Keratinocyte (primary cell): ENCODE results near the gene LRRC10. TPM values are rescaled to one million over a fixed set of nuclear protein-coding genes. Genes with fewer than 3 reads are reported as not detected.

Experiments
- DNase-seq: peaks from one replicate; pipeline ENCODE4 v3.0.0-alpha.2; 2011; ENCODE audit warnings: low read depth, missing footprints, low spot score
- FAIRE-seq: peaks from 2 replicates; lab custom pipeline; 2011; peaks lifted over from hg19 to GRCh38; lab: Jason Lieb, UNC
- H2AFZ ChIP-seq: 2 replicates; pipeline ENCODE4 v1.6.0; 2012; ENCODE audit warnings: low read length, control low read depth, inconsistent platforms; ENCODE audit not compliant: control insufficient read depth
- H3K27ac ChIP-seq: 2 replicates; pipeline ENCODE4 v1.5.1; 2011; ENCODE audit warnings: low read length; ENCODE audit not compliant: control insufficient read depth, insufficient read depth
- H3K27me3 ChIP-seq: 3 replicates; pipeline ENCODE4 v1.6.0; 2011; ENCODE audit warnings: low read length; ENCODE audit not compliant: control insufficient read depth, insufficient read depth; ENCODE audit errors: extremely low read depth
- H3K36me3 ChIP-seq, 2 experiments: 2 replicates in 1 of 2; 3 replicates in 1 of 2; pipeline ENCODE4 v1.5.1; 2011; ENCODE audit warnings: low read length in 2 of 2, mild to moderate bottlenecking in 1 of 2; ENCODE audit not compliant: control insufficient read depth in 2 of 2, insufficient read depth in 2 of 2; ENCODE audit errors: extremely low read depth in 1 of 2
- H3K4me1 ChIP-seq: 3 replicates; pipeline ENCODE4 v1.5.1; 2011; ENCODE audit warnings: low read length; ENCODE audit not compliant: control insufficient read depth, insufficient read depth; ENCODE audit errors: extremely low read depth
- H3K4me2 ChIP-seq: 3 replicates; pipeline ENCODE4 v1.6.0; 2011; ENCODE audit warnings: low read depth, low read length; ENCODE audit not compliant: control insufficient read depth, insufficient read depth; ENCODE audit errors: extremely low read depth
- H3K4me3 ChIP-seq, 3 experiments: fragments of 200-600 bp in 1 of 3; sonication (generic) in 1 of 3; 2 replicates in 2 of 3; 3 replicates in 1 of 3; pipeline ENCODE4 v1.5.1; 2011 to 2016; ENCODE audit warnings: low read length in 3 of 3, mild to moderate bottlenecking in 3 of 3, control low read depth in 2 of 3, inconsistent platforms in 1 of 3, low read depth in 1 of 3, mixed read lengths in 1 of 3, mixed run types in 1 of 3, moderate library complexity in 1 of 3; ENCODE audit not compliant: control insufficient read depth in 2 of 3, insufficient read depth in 2 of 3; ENCODE audit errors: extremely low read depth in 1 of 3
- H3K79me2 ChIP-seq: 2 replicates; pipeline ENCODE4 v1.6.0; 2012; ENCODE audit warnings: low read length; ENCODE audit not compliant: control insufficient read depth, insufficient read depth
- H3K9ac ChIP-seq: 3 replicates; pipeline ENCODE4 v1.6.0; 2011; ENCODE audit warnings: low read length; ENCODE audit not compliant: control insufficient read depth, insufficient read depth; ENCODE audit errors: extremely low read depth
- H3K9me1 ChIP-seq: 3 replicates; pipeline ENCODE4 v1.6.0; 2011; ENCODE audit warnings: low read length; ENCODE audit not compliant: control insufficient read depth, insufficient read depth; ENCODE audit errors: extremely low read depth
- H3K9me3 ChIP-seq: 2 replicates; pipeline ENCODE4 v1.5.1; 2012; ENCODE audit warnings: low read depth, low read length; ENCODE audit not compliant: control insufficient read depth
- H4K20me1 ChIP-seq: 3 replicates; pipeline ENCODE4 v1.6.0; 2011; ENCODE audit warnings: low read length; ENCODE audit not compliant: control insufficient read depth, insufficient read depth; ENCODE audit errors: extremely low read depth
- EZH2 ChIP-seq: IDR thresholded peaks from one replicate; pipeline ENCODE4 v1.6.1; 2012; ENCODE audit warnings: inconsistent platforms, mild to moderate bottlenecking, low read length, moderate library complexity
- dilution Hi-C: fragments of 300-500 bp; cut with MboI; formaldehyde crosslinking; loops from one replicate; pipeline ENCODE4 v1.7.0; 2020; ENCODE audit warnings: low sequenced_read_pairs; ENCODE audit not compliant: extremely low pct_ligation_motif_present
- polyA plus RNA-seq, 5 experiments: library from polyadenylated mRNA; depleted of rRNA in 3 of 5; stranded (reverse) in 3 of 5; stranded (forward) in 1 of 5; unstranded in 1 of 5; fragments of >200 nt; gene quantifications; 1 replicate in 1 of 5; 2 replicates in 3 of 5; 3 replicates in 1 of 5; pipeline versions ENCODE4 v1.2.1 to v1.2.3, GENCODE V29; 2011 to 2012; ENCODE audit warnings: missing spikeins in 2 of 5, low read depth in 1 of 5, low replicate concordance in 1 of 5
- TF ChIP-seq, protein P1 (sequence below), 3 experiments: IDR thresholded peaks in 1 of 3; conservative IDR thresholded peaks in 1 of 3; optimal IDR thresholded peaks in 1 of 3; 2 replicates in 2 of 3; 3 replicates in 1 of 3; pipeline versions ENCODE3 to v1.5.1; 2011; ENCODE audit warnings: low read length in 3 of 3, mild to moderate bottlenecking in 3 of 3, moderate library complexity in 2 of 3, control low read depth in 1 of 3, inconsistent platforms in 1 of 3; ENCODE audit not compliant: insufficient read depth in 2 of 3; ENCODE audit errors: extremely low read depth in 1 of 3

The LRRC10 gene
- polyA plus RNA-seq, 1 donor (not counting 4 experiments of a cell fraction or from before 2014, with no cell fraction given), result not detected

DNA sequence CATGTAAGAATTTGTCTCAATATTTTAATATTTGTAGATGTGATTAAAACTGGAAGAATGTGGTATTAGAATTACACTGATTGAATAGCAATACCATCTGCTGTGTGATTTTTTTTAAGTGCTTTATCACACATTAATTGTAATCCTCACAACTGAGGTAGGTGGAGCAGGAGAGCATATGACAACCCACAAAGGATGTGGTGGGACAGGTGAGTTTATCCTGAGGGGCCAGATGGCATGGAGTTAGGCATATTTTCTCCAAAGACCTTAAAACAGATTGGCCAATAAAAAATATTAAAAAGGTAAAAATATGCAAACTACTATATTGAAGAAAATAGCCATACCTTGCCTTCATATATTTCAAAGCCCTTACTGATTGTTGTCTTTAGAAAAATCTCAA is 7.8 kb downstream of the LRRC10 start:
- no peak for FAIRE-seq
- Histone ChIP-seq H3K9ac (no peak overlapping the region), H4K20me1 (no peaks in the 10 kb centered on the region), H3K4me2 (no peak overlapping the region), H3K9me3 (no peaks in the 10 kb centered on the region), H3K27me3 (no peaks in the 10 kb centered on the region), H3K36me3 (peaks cover 10 to 21% of the 10 kb centered on the region in 2 experiments), H3K4me1 (no peaks in the 10 kb centered on the region), H3K9me1 (no peaks in the 10 kb centered on the region), H3K27ac (no peak overlapping the region), H3K4me3 (no peak overlapping the region), H2AFZ (no peak overlapping the region), H3K79me2 (no peaks in the 10 kb centered on the region)
- no peak for DNase-seq
- TF ChIP-seq, protein P1, sequence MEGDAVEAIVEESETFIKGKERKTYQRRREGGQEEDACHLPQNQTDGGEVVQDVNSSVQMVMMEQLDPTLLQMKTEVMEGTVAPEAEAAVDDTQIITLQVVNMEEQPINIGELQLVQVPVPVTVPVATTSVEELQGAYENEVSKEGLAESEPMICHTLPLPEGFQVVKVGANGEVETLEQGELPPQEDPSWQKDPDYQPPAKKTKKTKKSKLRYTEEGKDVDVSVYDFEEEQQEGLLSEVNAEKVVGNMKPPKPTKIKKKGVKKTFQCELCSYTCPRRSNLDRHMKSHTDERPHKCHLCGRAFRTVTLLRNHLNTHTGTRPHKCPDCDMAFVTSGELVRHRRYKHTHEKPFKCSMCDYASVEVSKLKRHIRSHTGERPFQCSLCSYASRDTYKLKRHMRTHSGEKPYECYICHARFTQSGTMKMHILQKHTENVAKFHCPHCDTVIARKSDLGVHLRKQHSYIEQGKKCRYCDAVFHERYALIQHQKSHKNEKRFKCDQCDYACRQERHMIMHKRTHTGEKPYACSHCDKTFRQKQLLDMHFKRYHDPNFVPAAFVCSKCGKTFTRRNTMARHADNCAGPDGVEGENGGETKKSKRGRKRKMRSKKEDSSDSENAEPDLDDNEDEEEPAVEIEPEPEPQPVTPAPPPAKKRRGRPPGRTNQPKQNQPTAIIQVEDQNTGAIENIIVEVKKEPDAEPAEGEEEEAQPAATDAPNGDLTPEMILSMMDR (optimal IDR thresholded peaks at IDR 0.05 in 1 of 3, IDR thresholded peaks at IDR 0.05 in 1 of 3, conservative IDR thresholded peaks at IDR 0.05 in 1 of 3; ENCODE audit: extremely low read depth in 1 of 3, insufficient read depth in 2 of 3, low read length in 3 of 3), result peak in 1 of 3 experiments; percentile 24
- no peak for TF ChIP-seq EZH2
- dilution Hi-C loops, result no loop called here

DNA sequence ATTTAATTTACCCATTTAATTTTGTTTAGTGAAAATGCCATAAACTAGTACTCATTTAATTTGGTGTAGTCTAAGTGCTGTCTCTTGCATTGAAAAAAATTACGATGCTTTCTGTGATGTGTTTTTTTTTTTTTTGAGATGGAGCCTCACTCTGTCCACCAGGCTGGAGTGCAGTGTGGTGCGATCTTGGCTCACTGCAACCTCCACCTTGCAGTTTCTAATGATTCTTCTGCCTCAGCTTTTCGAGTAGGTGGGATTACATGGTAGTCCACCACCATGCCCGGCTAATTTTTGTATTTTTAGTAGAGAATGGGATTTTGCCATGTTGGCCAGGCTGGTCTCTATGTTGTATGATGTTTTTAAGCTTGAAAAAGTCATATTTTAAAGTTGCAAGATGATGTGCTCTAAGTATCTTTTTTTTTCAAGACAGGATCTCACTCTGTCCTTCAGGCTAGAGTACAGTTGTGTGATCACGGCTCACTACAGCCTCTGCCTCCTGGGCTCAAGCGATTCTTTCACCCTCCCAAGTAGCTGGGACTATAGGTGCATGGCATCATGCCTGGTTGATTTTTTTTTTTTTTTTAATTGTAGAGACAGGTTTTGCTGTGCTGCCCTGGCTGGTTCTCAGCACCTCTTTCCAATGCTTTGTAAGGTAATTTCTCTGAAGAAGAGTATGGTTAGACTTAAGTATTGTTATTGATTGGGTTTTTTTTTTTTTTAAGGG is 8.6 kb downstream of the LRRC10 start:
- H3K4me2 ChIP-seq, result no peak overlapping the region
- peaks cover 13 to 21% of the 10 kb centered on the region in 2 experiments for H3K36me3 ChIP-seq
- dilution Hi-C loops, result no loop called here

More for the DNA sequence above, 8.6 kb downstream of the LRRC10 start:
- Histone ChIP-seq H3K9me1 (no peaks in the 10 kb centered on the region), H2AFZ (no peak overlapping the region), H3K27me3 (no peaks in the 10 kb centered on the region), H3K79me2 (no peaks in the 10 kb centered on the region), H3K9ac (no peak overlapping the region), H3K27ac (no peak overlapping the region), H3K4me1 (no peaks in the 10 kb centered on the region), H3K9me3 (no peaks in the 10 kb centered on the region), H4K20me1 (no peaks in the 10 kb centered on the region), H3K4me3 (no peak overlapping the region)
- FAIRE-seq (no peak), DNase-seq (no peak)
- no peak for TF ChIP-seq EZH2
- TF ChIP-seq, protein P1 (optimal IDR thresholded peaks at IDR 0.05 in 1 of 3, IDR thresholded peaks at IDR 0.05 in 1 of 3, conservative IDR thresholded peaks at IDR 0.05 in 1 of 3; ENCODE audit: extremely low read depth in 1 of 3, insufficient read depth in 2 of 3, low read length in 3 of 3), result no peak
